ENCODE results near the gene YARS1. TPM values are rescaled to one million over a fixed set of nuclear protein-coding genes. Genes with fewer than 3 reads are reported as not detected.

The YARS1 gene
- total and polyA plus RNA-seq, 8 donors, result 25.1 to 135 (median 34.9) TPM

DNA sequence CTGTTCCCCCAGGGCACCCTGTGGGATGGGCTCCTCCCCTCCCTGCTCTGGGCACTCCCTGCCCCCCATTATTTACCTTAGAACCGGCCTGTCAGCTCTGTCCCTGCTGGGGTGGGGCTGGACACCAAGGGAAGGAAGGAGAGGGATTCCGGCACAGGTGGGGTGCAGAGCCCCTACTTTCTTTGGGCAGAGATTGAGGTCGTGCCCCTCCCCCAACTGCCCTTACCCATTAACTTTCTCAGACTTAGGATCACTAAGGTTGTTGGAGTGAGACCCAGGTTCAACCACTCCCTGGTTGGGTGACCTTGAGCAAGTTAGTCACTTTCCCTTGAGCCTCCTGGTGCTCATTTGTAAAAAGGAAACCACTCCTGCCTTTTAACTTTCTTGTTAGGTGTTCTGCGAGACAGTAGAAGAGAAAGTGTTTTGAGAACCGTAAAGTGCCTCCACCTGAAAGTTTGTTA lies 57.6 kb downstream of the YARS1 start:
- Histone ChIP-seq H3K4me1 (peaks cover 43 to 61% (median 47%) of the 10 kb centered on the region in 3 donors), H3K27me3 (no peaks in the 10 kb centered on the region), H3K36me3 (no peaks in the 10 kb centered on the region), H3K9me3 (no peaks in the 10 kb centered on the region), H3K4me3 (peak overlapping the region in 2 of 4 donors; percentile 23 to 31), H3K27ac (peak overlapping the region; percentile 90 to 99 (median 97))
- FAIRE-seq (no peak), DNase-seq (peak; percentile 74 to 91 (median 82)), ATAC-seq (peak; percentile 48 to 69 (median 66))
- 7 to 11% methylated on average over 5 of the region's 5 CpGs for WGBS, 2 donors
- no peak for TF ChIP-seq CTCF (IDR thresholded peaks at IDR 0.05)
- intact Hi-C loops (cut with DNase I), result no loop called here

- Histone ChIP-seq H3K36me3 (no peaks in the 10 kb centered on the region), H3K9me3 (no peaks in the 10 kb centered on the region), H3K27ac (peak overlapping the region; percentile 90 to 99 (median 97)), H3K4me3 (peak overlapping the region in 2 of 4 donors; percentile 23 to 31), H3K27me3 (no peaks in the 10 kb centered on the region), H3K4me1 (peaks cover 43 to 60% (median 47%) of the 10 kb centered on the region in 3 donors)
- FAIRE-seq (no peak), DNase-seq (no peak), ATAC-seq (no peak)
- intact Hi-C loops (cut with DNase I), result no loop called here
- WGBS, 2 donors, result 13 to 29% methylated on average over 1 of the region's 1 CpG
- TF ChIP-seq CTCF (IDR thresholded peaks at IDR 0.05), result no peak
Measured at GRCh38 chr1:32758795-32759430, 58.2 kb downstream of the YARS1 start.

GRCh38 chr1:32758177-32758794 lies 58.9 kb downstream of the YARS1 start:
- TF ChIP-seq CTCF (IDR thresholded peaks at IDR 0.05), result no peak
- ATAC-seq (no peak), DNase-seq (no peak), FAIRE-seq (no peak)
- no peaks in the 10 kb centered on the region for H3K9me3 ChIP-seq
- peaks cover 44 to 60% (median 50%) of the 10 kb centered on the region in 3 donors for H3K4me1 ChIP-seq
- intact Hi-C loops (cut with DNase I), result no loop called here
- H3K27me3 ChIP-seq, result no peaks in the 10 kb centered on the region
- 49 to 61% methylated on average over 6 to 7 of the region's 7 CpGs for WGBS, 2 donors
- H3K36me3 ChIP-seq, result no peaks in the 10 kb centered on the region
- H3K27ac ChIP-seq, result peak overlapping the region; percentile 90 to 99 (median 97)
- H3K4me3 ChIP-seq, result no peak overlapping the region

DNA sequence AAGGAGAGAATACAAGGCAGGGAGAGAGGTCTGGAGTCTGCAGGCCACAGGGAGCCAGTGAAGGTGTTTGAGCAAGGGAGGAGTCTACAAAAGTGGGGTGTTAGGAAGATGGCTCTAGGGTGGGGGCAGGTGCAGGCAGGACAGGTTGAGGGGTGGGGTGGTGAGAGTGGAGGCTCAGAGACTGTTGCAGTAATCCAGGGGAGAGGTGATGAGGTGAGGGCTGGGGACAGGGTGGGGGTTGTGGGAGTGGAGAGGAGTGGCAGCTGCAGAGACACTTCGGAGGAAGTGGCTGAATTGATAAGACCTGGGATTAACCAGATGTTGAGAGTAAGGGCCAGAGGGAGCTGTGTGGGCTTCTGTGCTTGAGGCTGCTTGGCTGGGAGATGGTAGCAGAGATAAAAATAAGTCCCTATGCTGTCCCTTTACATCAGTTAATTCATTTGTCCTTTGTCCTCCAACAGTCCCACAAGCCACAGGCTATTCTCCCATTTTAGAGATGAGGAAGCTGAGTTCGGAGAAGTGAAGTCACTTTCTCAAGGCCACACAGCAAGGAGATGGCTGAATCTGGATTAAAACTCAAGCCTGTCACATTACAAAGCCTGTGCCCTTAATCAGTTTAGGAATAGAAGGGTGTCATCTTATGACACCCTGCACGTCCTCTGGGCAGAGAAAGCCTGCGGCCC lies 59.8 kb downstream of the YARS1 start:
- no peak for TF ChIP-seq CTCF (IDR thresholded peaks at IDR 0.05)
- Histone ChIP-seq H3K27me3 (no peaks in the 10 kb centered on the region), H3K4me1 (peaks cover 39 to 54% (median 48%) of the 10 kb centered on the region in 3 donors), H3K4me3 (no peak overlapping the region), H3K9me3 (no peaks in the 10 kb centered on the region), H3K36me3 (no peaks in the 10 kb centered on the region), H3K27ac (peak overlapping the region; percentile 90 to 99 (median 97))
- ATAC-seq, result no peak
- FAIRE-seq, result no peak
- WGBS, 2 donors, result 61 to 63% methylated on average over 4 of the region's 4 CpGs
- intact Hi-C loops (cut with DNase I), result no loop called here
- no peak for DNase-seq

All from pancreas (tissue), 10 donors.